GM19023 (cell line): ENCODE data around the gene EHD4.
A peak's percentile ranks its signal among the peaks of the same experiment; 100 is the strongest.

Experiments used
- ATAC-seq: cut with Tn5 transposase; IDR thresholded peaks from one replicate; pipeline ENCODE4 v1.9.1; 2021; ENCODE audit warnings: mild to moderate bottlenecking, moderate library complexity; ENCODE audit not compliant: unreplicated experiment

EHD4 gene

GRCh38 chr15:41981371-41982132, 9.2 kb upstream of the EHD4 start:
- no peak for ATAC-seq

GRCh38 chr15:41980654-41981323, 8.4 kb upstream of the EHD4 start:
- no peak for ATAC-seq

GRCh38 chr15:41979493-41980266, 7.3 kb upstream of the EHD4 start:
- ATAC-seq = no peak

GRCh38 chr15:41978534-41978933, 6.2 kb upstream of the EHD4 start:
- ATAC-seq = no peak

- ATAC-seq = no peak
Measured at GRCh38 chr15:41977757-41978383, 5.5 kb upstream of the EHD4 start.

- ATAC-seq = no peak
Measured at GRCh38 chr15:41975669-41976068, 3.3 kb upstream of the EHD4 start.

- ATAC-seq = no peak
Measured at GRCh38 chr15:41974041-41974440, 1.7 kb upstream of the EHD4 start.

- peak; percentile 28 for ATAC-seq
Measured at GRCh38 chr15:41971895-41972252, 483 bp downstream of the EHD4 start.

GRCh38 chr15:41971089-41971894, 1.1 kb downstream of the EHD4 start:
- peak; percentile 37 for ATAC-seq

GRCh38 chr15:41970456-41970855, 1.9 kb downstream of the EHD4 start:
- ATAC-seq = no peak

- ATAC-seq = no peak
Measured at GRCh38 chr15:41969851-41970431, 2.4 kb downstream of the EHD4 start.

- no peak for ATAC-seq
Measured at GRCh38 chr15:41968701-41969100, 3.7 kb downstream of the EHD4 start.

GRCh38 chr15:41967506-41968206, 4.7 kb downstream of the EHD4 start:
- ATAC-seq = no peak

GRCh38 chr15:41966920-41967465, 5.4 kb downstream of the EHD4 start:
- ATAC-seq = no peak

GRCh38 chr15:41966414-41966812, 5.9 kb downstream of the EHD4 start:
- ATAC-seq = no peak

GRCh38 chr15:41965441-41966413, 6.6 kb downstream of the EHD4 start:
- ATAC-seq = no peak

GRCh38 chr15:41961595-41962202, 10.7 kb downstream of the EHD4 start:
- ATAC-seq = no peak
